IMR-90 (cell line): ENCODE results near the gene RAMP3.

Experiments
- CEBPB ChIP-seq: IDR thresholded peaks from 2 replicates; pipeline ENCODE4 v1.6.1; 2012; ENCODE audit warnings: low read depth, low read length, improper control_type of control experiment
- FOS ChIP-seq: fragments of 150-350 bp; IDR thresholded peaks from 2 replicates; pipeline ENCODE4 v1.6.1; 2016; ENCODE audit warnings: low read depth, low read length
- MAFK ChIP-seq: IDR thresholded peaks from 2 replicates; pipeline ENCODE4 v1.6.1; 2012; ENCODE audit warnings: low read depth, low read length, improper control_type of control experiment
- NFE2L2 ChIP-seq: fragments of 150-350 bp; IDR thresholded peaks from 2 replicates; pipeline ENCODE4 v1.6.1; 2016; ENCODE audit warnings: low read depth, mild to moderate bottlenecking, low read length
- POLR2A ChIP-seq: IDR thresholded peaks from 2 replicates; pipeline ENCODE4 v1.6.1; 2012; ENCODE audit warnings: mild to moderate bottlenecking, low read depth, low read length
- RAD21 ChIP-seq: IDR thresholded peaks from 2 replicates; pipeline ENCODE4 v1.6.1; 2012; ENCODE audit warnings: low read length, improper control_type of control experiment
- RFX5 ChIP-seq: IDR thresholded peaks from 2 replicates; pipeline ENCODE4 v1.8.0; 2012; ENCODE audit warnings: low read depth, mild to moderate bottlenecking, low read length, moderate library complexity
- SMC3 ChIP-seq: fragments of 150-350 bp; IDR thresholded peaks from 2 replicates; pipeline ENCODE4 v1.6.1; 2016; ENCODE audit warnings: low read depth, mild to moderate bottlenecking, antibody characterized with exemption, low read length, moderate library complexity
- TF ChIP-seq, protein P1 (sequence below): conservative IDR thresholded peaks from 2 replicates; pipeline ENCODE4 v1.5.1; 2012; ENCODE audit warnings: mild to moderate bottlenecking, low read depth, low read length, improper control_type of control experiment
- TF ChIP-seq, protein P2 (sequence below): fragments of 150-350 bp; IDR thresholded peaks from 2 replicates; pipeline ENCODE4 v1.6.1; 2016; ENCODE audit warnings: low read depth, mild to moderate bottlenecking, low read length, moderate library complexity, borderline replicate concordance
- TF ChIP-seq, protein P3 (sequence below): fragments of 150-350 bp; IDR thresholded peaks from 2 replicates; pipeline ENCODE4 v1.6.1; 2017; ENCODE audit warnings: mild to moderate bottlenecking, antibody characterized with exemption, low read length, low read depth

DNA sequence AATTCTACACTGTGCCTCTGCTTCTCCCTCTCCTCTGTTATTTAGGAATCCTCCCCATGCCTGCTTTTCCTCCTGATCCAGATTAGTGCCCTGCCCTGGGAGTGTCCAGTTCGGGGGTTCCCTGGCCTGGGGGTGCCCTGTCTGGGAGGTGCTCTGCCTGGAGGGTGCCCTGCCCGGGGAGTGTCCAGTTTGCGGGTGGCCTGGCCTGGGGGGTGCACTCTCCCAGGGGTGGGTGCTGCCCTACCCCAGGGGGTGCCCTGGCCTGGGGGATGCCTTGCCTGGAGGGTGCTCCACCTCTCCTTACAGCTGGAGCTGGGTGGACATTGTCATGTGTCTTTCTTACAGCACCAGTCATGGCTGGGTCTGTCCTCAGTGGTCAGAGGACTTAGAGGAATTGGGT, 20.2 kb downstream of the RAMP3 start:
- TF ChIP-seq, protein P1, sequence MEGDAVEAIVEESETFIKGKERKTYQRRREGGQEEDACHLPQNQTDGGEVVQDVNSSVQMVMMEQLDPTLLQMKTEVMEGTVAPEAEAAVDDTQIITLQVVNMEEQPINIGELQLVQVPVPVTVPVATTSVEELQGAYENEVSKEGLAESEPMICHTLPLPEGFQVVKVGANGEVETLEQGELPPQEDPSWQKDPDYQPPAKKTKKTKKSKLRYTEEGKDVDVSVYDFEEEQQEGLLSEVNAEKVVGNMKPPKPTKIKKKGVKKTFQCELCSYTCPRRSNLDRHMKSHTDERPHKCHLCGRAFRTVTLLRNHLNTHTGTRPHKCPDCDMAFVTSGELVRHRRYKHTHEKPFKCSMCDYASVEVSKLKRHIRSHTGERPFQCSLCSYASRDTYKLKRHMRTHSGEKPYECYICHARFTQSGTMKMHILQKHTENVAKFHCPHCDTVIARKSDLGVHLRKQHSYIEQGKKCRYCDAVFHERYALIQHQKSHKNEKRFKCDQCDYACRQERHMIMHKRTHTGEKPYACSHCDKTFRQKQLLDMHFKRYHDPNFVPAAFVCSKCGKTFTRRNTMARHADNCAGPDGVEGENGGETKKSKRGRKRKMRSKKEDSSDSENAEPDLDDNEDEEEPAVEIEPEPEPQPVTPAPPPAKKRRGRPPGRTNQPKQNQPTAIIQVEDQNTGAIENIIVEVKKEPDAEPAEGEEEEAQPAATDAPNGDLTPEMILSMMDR: no peak
- no peak for TF ChIP-seq POLR2A
- TF ChIP-seq RFX5: no peak
- TF ChIP-seq, protein P2, sequence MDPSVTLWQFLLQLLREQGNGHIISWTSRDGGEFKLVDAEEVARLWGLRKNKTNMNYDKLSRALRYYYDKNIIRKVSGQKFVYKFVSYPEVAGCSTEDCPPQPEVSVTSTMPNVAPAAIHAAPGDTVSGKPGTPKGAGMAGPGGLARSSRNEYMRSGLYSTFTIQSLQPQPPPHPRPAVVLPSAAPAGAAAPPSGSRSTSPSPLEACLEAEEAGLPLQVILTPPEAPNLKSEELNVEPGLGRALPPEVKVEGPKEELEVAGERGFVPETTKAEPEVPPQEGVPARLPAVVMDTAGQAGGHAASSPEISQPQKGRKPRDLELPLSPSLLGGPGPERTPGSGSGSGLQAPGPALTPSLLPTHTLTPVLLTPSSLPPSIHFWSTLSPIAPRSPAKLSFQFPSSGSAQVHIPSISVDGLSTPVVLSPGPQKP: no peak
- TF ChIP-seq CEBPB: no peak
- TF ChIP-seq FOS: no peak
- TF ChIP-seq NFE2L2: no peak
- no peak for TF ChIP-seq MAFK
- TF ChIP-seq SMC3: no peak
- TF ChIP-seq RAD21: no peak
- TF ChIP-seq, protein P3, sequence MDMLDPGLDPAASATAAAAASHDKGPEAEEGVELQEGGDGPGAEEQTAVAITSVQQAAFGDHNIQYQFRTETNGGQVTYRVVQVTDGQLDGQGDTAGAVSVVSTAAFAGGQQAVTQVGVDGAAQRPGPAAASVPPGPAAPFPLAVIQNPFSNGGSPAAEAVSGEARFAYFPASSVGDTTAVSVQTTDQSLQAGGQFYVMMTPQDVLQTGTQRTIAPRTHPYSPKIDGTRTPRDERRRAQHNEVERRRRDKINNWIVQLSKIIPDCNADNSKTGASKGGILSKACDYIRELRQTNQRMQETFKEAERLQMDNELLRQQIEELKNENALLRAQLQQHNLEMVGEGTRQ: no peak
